ENCODE data around the gene DSE.
"Not testable (repeated sequence)": the region's sequence is repeated elsewhere in the genome, so short reads cannot be mapped to it uniquely, and the experiment has no call there.

Gene DSE

GRCh38 chr6:116328528-116328903 lies 42.2 kb upstream of the DSE start:
- TF ChIP-seq CTCF (IDR thresholded peaks at IDR 0.05; ENCODE audit: low read depth, low read length), result no peak
- Histone ChIP-seq H3K36me3 (no peaks in the 10 kb centered on the region), H3K27me3 (no peaks in the 10 kb centered on the region), H3K4me1 (peaks cover 8% of the 10 kb centered on the region; the same call in 1 of the 2 replicates), H3K4me3 (ENCODE audit: low read depth, low read length) (no peak overlapping the region), H3K9me3 (no peaks in the 10 kb centered on the region)
- no peak for DNase-seq

- Histone ChIP-seq H3K4me1 (peaks cover 8% of the 10 kb centered on the region; the same call in 1 of the 2 replicates), H3K9me3 (no peaks in the 10 kb centered on the region), H3K27me3 (no peaks in the 10 kb centered on the region), H3K4me3 (ENCODE audit: low read depth, low read length) (no peak overlapping the region), H3K36me3 (no peaks in the 10 kb centered on the region)
- TF ChIP-seq CTCF (IDR thresholded peaks at IDR 0.05; ENCODE audit: low read depth, low read length), result no peak
- no peak for DNase-seq
These were observed 41.6 kb upstream of the DSE start for GRCh38 chr6:116329156-116329555.

GRCh38 chr6:116330511-116330910 lies 40.2 kb upstream of the DSE start:
- TF ChIP-seq CTCF (IDR thresholded peaks at IDR 0.05; ENCODE audit: low read depth, low read length), result no peak
- Histone ChIP-seq H3K9me3 (0 out of 2 replicates have a peak, but pooled peaks cover 2% of the 10 kb centered on the region), H3K36me3 (no peaks in the 10 kb centered on the region), H3K4me3 (ENCODE audit: low read depth, low read length) (no peak overlapping the region), H3K27me3 (no peaks in the 10 kb centered on the region), H3K4me1 (peaks cover 2% of the 10 kb centered on the region; the same call in 1 of the 2 replicates)
- DNase-seq, result no peak

GRCh38 chr6:116332096-116332495 lies 38.7 kb upstream of the DSE start:
- Histone ChIP-seq H3K27me3 (no peaks in the 10 kb centered on the region), H3K4me1 (no peaks in the 10 kb centered on the region), H3K9me3 (0 out of 2 replicates have a peak, but pooled peaks cover 2% of the 10 kb centered on the region), H3K4me3 (ENCODE audit: low read depth, low read length) (no peak overlapping the region), H3K36me3 (no peaks in the 10 kb centered on the region)
- TF ChIP-seq CTCF (IDR thresholded peaks at IDR 0.05; ENCODE audit: low read depth, low read length), result no peak
- no peak for DNase-seq

GRCh38 chr6:116334638-116335409 lies 35.9 kb upstream of the DSE start:
- H3K9me3 ChIP-seq; H3K27me3 ChIP-seq; H3K4me3 ChIP-seq (ENCODE audit: low read depth, low read length); DNase-seq; H3K36me3 ChIP-seq; H3K4me1 ChIP-seq: not testable (repeated sequence)

- H3K9me3 ChIP-seq, result 0 out of 2 replicates have a peak, but pooled peaks cover 2% of the 10 kb centered on the region
- no peak overlapping the region for H3K4me3 ChIP-seq (ENCODE audit: low read depth, low read length)
- TF ChIP-seq CTCF (IDR thresholded peaks at IDR 0.05; ENCODE audit: low read depth, low read length), result no peak
- no peaks in the 10 kb centered on the region for H3K36me3 ChIP-seq
- no peaks in the 10 kb centered on the region for H3K4me1 ChIP-seq
- DNase-seq, result no peak
- H3K27me3 ChIP-seq, result no peaks in the 10 kb centered on the region
These were observed 35.0 kb upstream of the DSE start for GRCh38 chr6:116335612-116336215.
